OCI-LY1 (cell line): ENCODE measurements around the gene DCUN1D1.

ENCODE experiments used
- H2AFZ ChIP-seq: fragments of 200-600 bp; sonication (generic), shearing (Covaris generic); 2 replicates; pipeline ENCODE4 v1.6.0; 2014; ENCODE audit warnings: antibody characterized with exemption, mild to moderate bottlenecking, low read length
- H3F3A ChIP-seq: fragments of 200-600 bp; sonication (generic), shearing (Covaris generic); 2 replicates; pipeline ENCODE4 v1.6.0; 2014; ENCODE audit warnings: mild to moderate bottlenecking, antibody characterized with exemption, low read length, moderate library complexity; ENCODE audit not compliant: insufficient read depth
- H3K27ac ChIP-seq: fragments of 200-600 bp; sonication (generic); 2 replicates; pipeline ENCODE4 v1.5.1; 2014; ENCODE audit warnings: low read length, mixed run types, mild to moderate bottlenecking, low read depth; ENCODE audit not compliant: poor library complexity, severe bottlenecking
- H3K27me3 ChIP-seq: fragments of 200-600 bp; sonication (generic); 2 replicates; pipeline ENCODE4 v1.6.0; 2014; ENCODE audit warnings: antibody characterized with exemption, mild to moderate bottlenecking, low read length, moderate library complexity; ENCODE audit not compliant: insufficient read depth
- H3K36me3 ChIP-seq: fragments of 200-600 bp; sonication (generic); 2 replicates; pipeline ENCODE4 v1.6.1; 2014; ENCODE audit warnings: mild to moderate bottlenecking, antibody characterized with exemption, low read length, moderate library complexity, mixed read lengths; ENCODE audit not compliant: insufficient read depth
- H3K4me1 ChIP-seq: fragments of 200-600 bp; sonication (generic); 2 replicates; pipeline ENCODE4 v1.5.1; 2014; ENCODE audit warnings: mild to moderate bottlenecking, low read length, moderate library complexity; ENCODE audit not compliant: insufficient read depth, severe bottlenecking
- H3K4me2 ChIP-seq: fragments of 200-600 bp; sonication (generic), shearing (Covaris generic); 2 replicates; pipeline ENCODE4 v1.6.1; 2014; ENCODE audit warnings: low read length
- H3K4me3 ChIP-seq: fragments of 200-600 bp; sonication (generic); 2 replicates; pipeline ENCODE4 v1.5.1; 2014; ENCODE audit warnings: low read length, low read depth, mild to moderate bottlenecking, mixed read lengths; ENCODE audit not compliant: poor library complexity, severe bottlenecking
- H3K79me2 ChIP-seq: fragments of 200-600 bp; shearing (Covaris generic); 2 replicates; pipeline ENCODE4 v1.6.1; 2016; ENCODE audit warnings: mixed run types, low read length, mixed read lengths; ENCODE audit not compliant: insufficient read depth
- H3K9ac ChIP-seq: fragments of 200-600 bp; sonication (generic), shearing (Covaris generic); 2 replicates; pipeline ENCODE4 v1.6.1; 2014; ENCODE audit warnings: mild to moderate bottlenecking, low read length, mixed read lengths
- H3K9me2 ChIP-seq: fragments of 200-600 bp; sonication (generic), shearing (Covaris generic); 2 replicates; pipeline ENCODE4 v1.6.1; 2014; ENCODE audit warnings: low read depth, mild to moderate bottlenecking, low read length, mixed read lengths
- H3K9me3 ChIP-seq: fragments of 200-600 bp; shearing (Covaris generic); 2 replicates; pipeline ENCODE4 v1.6.1; 2014; ENCODE audit warnings: low read length, mixed read lengths
- H4K20me1 ChIP-seq: fragments of 200-600 bp; sonication (generic), shearing (Covaris generic); 2 replicates; pipeline ENCODE4 v1.6.0; 2016; ENCODE audit warnings: mild to moderate bottlenecking, low read length; ENCODE audit not compliant: insufficient read depth
- CTCF ChIP-seq: fragments of 200-600 bp; sonication (generic), shearing (Covaris generic); IDR thresholded peaks from 2 replicates; pipeline ENCODE4 v1.5.1; 2017; ENCODE audit warnings: mild to moderate bottlenecking, antibody characterized with exemption, low read length, moderate library complexity, mixed read lengths
- EZH2 ChIP-seq: fragments of 200-600 bp; sonication (generic), shearing (Covaris generic); IDR thresholded peaks from 2 replicates; pipeline ENCODE4 v1.8.0; 2017; ENCODE audit warnings: borderline replicate concordance, mixed run types, mild to moderate bottlenecking, antibody characterized with exemption, low read length, moderate library complexity, mixed read lengths

Gene DCUN1D1

GRCh38 chr3:182964179-182964578 lies 16.2 kb downstream of the DCUN1D1 start:
- Histone ChIP-seq H2AFZ (no peak overlapping the region), H4K20me1 (no peaks in the 10 kb centered on the region), H3K79me2 (peaks cover 50% of the 10 kb centered on the region), H3K36me3 (peaks cover 53% of the 10 kb centered on the region; the same call in 1 of the 2 replicates), H3K4me3 (no peak overlapping the region), H3K27ac (no peak overlapping the region), H3F3A (no peaks in the 10 kb centered on the region), H3K27me3 (no peaks in the 10 kb centered on the region), H3K4me2 (no peak overlapping the region), H3K4me1 (peaks cover 39% of the 10 kb centered on the region), H3K9ac (no peak overlapping the region), H3K9me2 (no peaks in the 10 kb centered on the region), H3K9me3 (no peaks in the 10 kb centered on the region)
- no peak for TF ChIP-seq CTCF
- TF ChIP-seq EZH2: no peak

GRCh38 chr3:182962166-182962565 lies 18.2 kb downstream of the DCUN1D1 start:
- H3K4me3 ChIP-seq: no peak overlapping the region
- TF ChIP-seq EZH2 (no peak), CTCF (no peak)
- H3F3A ChIP-seq: no peaks in the 10 kb centered on the region
- peaks cover 36% of the 10 kb centered on the region for H3K79me2 ChIP-seq
- H3K9me2 ChIP-seq: no peaks in the 10 kb centered on the region
- no peak overlapping the region for H3K4me2 ChIP-seq
- H3K9me3 ChIP-seq: no peaks in the 10 kb centered on the region
- no peaks in the 10 kb centered on the region for H4K20me1 ChIP-seq
- no peak overlapping the region for H3K9ac ChIP-seq
- H3K36me3 ChIP-seq: peaks cover 64% of the 10 kb centered on the region
- no peaks in the 10 kb centered on the region for H3K27me3 ChIP-seq
- no peak overlapping the region for H2AFZ ChIP-seq
- no peak overlapping the region for H3K27ac ChIP-seq
- H3K4me1 ChIP-seq: peaks cover 24% of the 10 kb centered on the region

- peaks cover 11% of the 10 kb centered on the region for H3K4me1 ChIP-seq
- peaks cover 15% of the 10 kb centered on the region for H3K79me2 ChIP-seq
- no peaks in the 10 kb centered on the region for H4K20me1 ChIP-seq
- H2AFZ ChIP-seq: no peak overlapping the region
- no peaks in the 10 kb centered on the region for H3F3A ChIP-seq
- no peaks in the 10 kb centered on the region for H3K9me2 ChIP-seq
- no peaks in the 10 kb centered on the region for H3K9me3 ChIP-seq
- no peak overlapping the region for H3K4me3 ChIP-seq
- H3K27ac ChIP-seq: peak overlapping the region; percentile 0
- H3K4me2 ChIP-seq: no peak overlapping the region
- peaks cover 77% of the 10 kb centered on the region for H3K36me3 ChIP-seq
- no peaks in the 10 kb centered on the region for H3K27me3 ChIP-seq
- no peak overlapping the region for H3K9ac ChIP-seq
- TF ChIP-seq EZH2: no peak
- TF ChIP-seq CTCF: no peak
These were observed 20.6 kb downstream of the DCUN1D1 start for GRCh38 chr3:182959474-182960350.
